ENCODE measurements around the gene RPIA.

GRCh38 chr2:88651646-88652045 is 39.8 kb upstream of the RPIA start:
- TF ChIP-seq CTCF (IDR thresholded peaks at IDR 0.05 in 8 of 11, conservative IDR thresholded peaks at IDR 0.05 in 3 of 11) = no peak
- no peak for TF ChIP-seq POLR2A (IDR thresholded peaks at IDR 0.05)
